Activated CD8-positive, alpha-beta memory T cell treated with anti-CD3 and anti-CD28 coated beads, Interleukin-2, amount 50 U/mL, for 24 hours (primary cell): ENCODE data around the gene KRTAP5-8.
"Not testable (repeated sequence)": the region's sequence is repeated elsewhere in the genome, so short reads cannot be mapped to it uniquely, and the experiment has no call there.

Experiments used
- DNase-seq: peaks from one replicate; pipeline ENCODE4 v3.0.0-alpha.2; 2020; ENCODE audit errors: extremely low read depth

Gene KRTAP5-8

DNA sequence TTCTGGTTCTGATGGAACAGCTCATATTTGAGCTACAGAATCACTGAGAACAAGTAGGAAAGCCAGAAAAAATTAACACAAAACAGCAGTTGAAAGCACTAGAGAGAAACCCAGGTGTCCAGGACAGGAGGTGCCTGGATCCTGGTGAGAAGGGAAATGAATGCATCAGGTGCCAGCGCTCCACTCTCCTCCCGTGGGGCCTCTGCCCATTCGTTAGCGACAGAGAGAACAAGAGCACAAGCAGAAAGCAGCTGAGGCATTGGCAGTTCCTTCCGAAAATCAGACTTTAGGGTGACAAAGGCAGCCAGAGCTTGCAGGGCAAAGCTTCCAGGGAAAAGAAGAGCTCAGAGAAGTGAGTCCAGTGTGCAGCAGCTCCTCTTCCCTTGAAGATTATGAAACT, 30.7 kb upstream of the KRTAP5-8 start:
- no peak for DNase-seq

DNA sequence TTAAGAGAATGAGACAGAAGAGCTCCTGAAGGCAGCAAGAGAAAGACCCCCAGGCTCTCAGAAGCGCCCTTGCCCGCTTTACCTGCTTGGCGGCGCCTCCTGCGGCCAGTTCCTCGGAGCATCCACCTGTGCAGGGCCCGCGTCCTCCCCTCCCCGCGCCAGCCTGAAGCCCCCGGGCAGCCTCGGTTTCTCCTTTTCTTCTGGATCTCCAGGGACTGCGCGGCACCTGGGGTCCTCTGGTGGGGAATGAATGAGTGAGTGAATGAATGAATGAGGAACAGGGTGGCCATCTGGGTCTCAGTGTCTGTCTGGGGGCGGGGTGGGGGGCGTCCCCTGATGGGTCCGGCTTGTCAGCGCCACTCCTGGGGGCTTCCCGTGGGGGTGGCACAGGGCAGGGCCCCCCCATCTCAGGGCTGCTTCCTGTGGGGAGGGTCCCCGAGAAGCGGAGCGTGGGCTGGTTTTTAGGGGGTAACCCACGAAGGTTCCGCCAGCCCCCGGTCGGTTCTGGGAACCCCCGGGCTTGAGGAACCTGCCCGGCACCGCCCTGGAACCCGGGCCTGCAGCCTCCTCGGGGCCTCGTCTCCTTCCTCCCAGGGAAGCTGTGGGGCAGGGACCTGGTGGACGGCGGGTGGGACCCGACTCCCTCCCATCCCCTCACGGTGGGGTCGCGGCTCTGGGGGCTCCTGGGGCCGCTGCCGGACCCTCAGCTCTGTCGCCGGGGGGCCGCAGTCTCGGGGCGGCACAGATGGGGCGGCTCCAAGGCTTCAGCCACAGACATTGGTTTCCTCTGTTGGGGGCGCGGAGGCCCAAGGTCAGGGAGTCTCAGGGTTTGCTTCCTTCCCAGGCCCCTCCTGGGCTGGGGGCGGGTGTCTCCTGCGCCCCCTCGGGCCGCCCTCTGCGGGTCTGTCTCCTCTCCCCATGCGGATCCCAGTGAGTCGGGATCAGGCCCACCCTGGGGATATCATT, 19.0 kb upstream of the KRTAP5-8 start:
- DNase-seq = no peak

GRCh38 chr11:71519546-71519945, 18.3 kb upstream of the KRTAP5-8 start:
- DNase-seq = no peak

DNA sequence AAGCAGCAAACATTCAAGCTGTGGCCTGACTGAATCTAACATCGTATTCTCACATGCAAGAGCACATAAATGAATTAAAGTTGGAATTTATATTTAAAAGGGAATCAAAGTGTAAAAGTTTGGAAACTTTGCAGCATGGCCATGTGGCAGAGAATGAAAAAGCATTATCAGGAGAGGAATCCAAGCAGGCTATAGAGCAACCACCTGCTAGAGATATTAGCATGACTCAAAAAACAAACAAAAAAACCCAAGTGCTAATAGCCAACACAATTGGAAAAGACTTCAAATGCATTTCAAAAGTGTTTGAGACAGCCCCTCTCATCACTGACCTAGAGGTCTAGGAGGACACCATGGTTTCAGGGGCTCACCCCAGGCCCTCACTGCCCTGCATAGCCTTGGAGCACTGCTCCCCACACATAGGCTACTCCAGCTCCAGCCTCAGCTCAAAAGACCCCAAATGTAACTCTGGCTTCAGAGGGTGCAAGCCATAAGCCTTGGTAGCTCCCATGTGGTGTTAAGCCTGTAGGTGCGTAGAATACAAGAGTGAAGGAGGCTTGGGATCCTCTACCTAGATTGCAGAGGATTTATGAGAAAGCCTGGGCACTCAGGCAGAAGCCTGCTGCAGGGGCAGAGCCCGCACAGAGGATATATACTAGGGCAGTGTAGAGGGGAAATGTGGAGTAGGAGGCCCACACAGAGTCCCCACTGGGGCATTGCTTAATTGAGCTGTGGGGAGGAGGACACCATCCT, 12.5 kb upstream of the KRTAP5-8 start:
- no peak for DNase-seq

- DNase-seq = no peak
Measured at GRCh38 chr11:71525938-71526495, 11.8 kb upstream of the KRTAP5-8 start.

DNA sequence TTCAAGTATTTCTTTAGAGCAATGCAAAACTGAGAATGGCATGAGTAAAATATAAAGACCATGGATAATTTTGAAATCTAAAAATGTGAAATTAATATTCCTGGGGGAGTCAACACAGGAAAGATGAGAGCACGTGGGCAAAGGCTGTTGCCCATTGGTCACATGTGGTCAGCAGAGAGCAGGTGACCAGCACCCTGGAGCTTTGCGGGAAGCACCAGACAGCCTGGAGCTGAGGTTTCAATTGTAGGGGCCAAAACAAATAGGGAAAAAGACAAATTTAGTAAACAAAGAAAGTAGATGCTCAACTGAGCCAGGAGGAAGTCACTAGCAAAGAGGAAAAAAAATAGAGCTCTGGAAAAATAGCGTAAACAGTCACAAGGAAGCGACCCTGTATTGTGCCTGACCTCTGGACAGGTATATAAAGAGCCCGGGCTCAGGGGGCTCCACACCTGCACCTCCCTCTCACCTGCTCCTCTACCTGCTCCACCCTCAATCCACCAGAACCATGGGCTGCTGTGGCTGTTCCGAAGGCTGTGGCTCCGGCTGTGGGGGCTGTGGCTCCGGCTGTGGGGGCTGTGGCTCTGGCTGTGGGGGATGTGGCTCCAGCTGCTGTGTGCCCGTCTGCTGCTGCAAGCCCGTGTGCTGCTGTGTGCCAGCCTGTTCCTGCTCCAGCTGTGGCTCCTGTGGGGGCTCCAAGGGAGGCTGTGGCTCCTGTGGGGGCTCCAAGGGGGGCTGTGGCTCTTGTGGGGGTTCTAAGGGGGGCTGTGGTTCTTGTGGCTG, 10.8 kb upstream of the KRTAP5-8 start, which contains the start of gene KRTAP5-7:
TSS of gene KRTAP5-7 (plus strand) at position 472 of the 780 bp plus-strand sequence. CDS start at position 506, 34 bp downstream.
- not testable (repeated sequence) for DNase-seq

- no peak for DNase-seq
Measured at GRCh38 chr11:71527576-71528210, 10.1 kb upstream of the KRTAP5-8 start.

- DNase-seq = no peak
Measured at GRCh38 chr11:71530602-71531001, 7.2 kb upstream of the KRTAP5-8 start.

- DNase-seq = no peak
Measured at GRCh38 chr11:71532036-71532610, 5.7 kb upstream of the KRTAP5-8 start.

DNA sequence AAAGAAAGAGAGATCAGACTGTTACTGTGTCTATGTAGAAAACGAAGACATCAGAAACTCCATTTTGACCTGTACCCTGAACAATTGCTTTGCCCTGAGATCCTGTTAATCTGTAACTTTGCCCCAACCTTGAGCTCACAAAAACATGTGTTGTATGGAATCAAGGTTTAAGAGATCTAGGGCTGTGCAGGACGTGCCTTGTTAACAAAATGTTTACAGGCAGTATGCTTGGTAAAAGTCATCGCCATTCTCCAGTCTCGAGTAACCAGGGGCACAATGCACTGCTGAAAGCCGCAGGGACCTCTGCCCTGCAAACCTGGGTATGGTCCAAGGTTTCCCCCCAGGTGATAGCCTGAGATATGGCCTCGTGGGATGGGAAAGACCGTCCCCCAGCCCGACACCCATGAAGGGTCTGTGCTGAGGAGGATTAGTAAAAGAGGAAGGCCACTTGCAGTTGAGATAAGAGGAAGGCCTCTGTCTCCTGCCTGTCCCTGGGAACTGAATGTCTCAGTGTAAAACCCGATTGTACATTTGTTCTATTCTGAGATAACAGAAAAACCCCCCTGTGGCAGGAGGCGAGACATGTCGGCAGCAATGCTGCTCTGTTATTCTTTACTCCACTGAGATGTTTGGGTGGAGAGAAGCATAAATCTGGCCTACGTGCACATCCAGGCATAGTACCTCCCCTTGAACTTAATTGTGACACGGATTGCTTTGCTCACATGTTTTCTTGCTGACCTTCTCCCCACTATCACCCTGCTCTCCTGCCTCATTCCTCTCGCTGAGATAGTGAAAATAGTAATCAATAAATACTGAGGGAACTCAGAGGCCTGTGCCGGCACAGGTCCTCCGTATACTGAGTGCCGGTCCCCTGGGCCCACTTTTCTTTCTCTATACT, 2.9 kb upstream of the KRTAP5-8 start:
- not testable (repeated sequence) for DNase-seq

DNA sequence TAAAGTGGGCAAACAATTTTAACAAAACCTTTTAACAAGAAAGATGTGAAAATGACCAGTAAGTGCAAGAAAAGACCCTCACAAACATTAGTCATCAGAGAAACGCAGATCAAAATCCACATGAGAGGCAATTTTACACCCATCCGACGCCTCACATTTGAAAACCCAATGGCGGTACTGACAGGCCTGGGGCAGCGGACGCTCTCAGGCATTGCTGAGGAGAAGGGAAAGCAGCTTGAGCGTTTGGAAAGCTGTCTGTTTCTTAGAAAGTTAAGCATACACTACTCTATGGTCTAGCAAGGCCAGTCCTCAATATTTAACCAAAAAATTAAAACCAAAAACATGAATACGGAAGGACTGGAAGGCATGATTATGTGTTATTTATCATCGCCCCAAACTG, 2.0 kb upstream of the KRTAP5-8 start:
- no peak for DNase-seq

DNA sequence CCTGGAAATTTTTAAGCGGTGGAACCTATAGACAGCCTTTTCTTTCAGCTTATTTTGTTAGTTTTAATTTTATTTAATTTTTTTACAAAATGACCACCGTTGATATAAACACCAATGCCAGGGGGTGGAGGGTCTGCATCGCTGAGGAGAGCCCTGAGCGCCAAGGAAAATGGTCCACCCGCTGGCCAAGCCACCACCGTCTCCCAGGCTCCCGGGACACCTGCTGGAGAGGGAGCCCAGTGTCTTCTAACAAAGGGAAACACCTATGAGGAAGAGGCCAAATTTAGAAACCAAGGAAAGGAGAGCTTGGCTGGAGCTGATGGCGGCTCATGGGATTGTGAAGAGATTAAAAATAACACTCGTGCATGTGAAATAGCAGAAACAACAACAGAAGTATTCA, 288 bp upstream of the KRTAP5-8 start:
- no peak for DNase-seq

- no peak for DNase-seq
Measured at GRCh38 chr11:71538666-71538990, 803 bp downstream of the KRTAP5-8 start.

- DNase-seq = no peak
Measured at GRCh38 chr11:71539017-71539416, 1.2 kb downstream of the KRTAP5-8 start.

- DNase-seq = not testable (repeated sequence)
Measured at GRCh38 chr11:71539971-71540370, 2.1 kb downstream of the KRTAP5-8 start.

DNA sequence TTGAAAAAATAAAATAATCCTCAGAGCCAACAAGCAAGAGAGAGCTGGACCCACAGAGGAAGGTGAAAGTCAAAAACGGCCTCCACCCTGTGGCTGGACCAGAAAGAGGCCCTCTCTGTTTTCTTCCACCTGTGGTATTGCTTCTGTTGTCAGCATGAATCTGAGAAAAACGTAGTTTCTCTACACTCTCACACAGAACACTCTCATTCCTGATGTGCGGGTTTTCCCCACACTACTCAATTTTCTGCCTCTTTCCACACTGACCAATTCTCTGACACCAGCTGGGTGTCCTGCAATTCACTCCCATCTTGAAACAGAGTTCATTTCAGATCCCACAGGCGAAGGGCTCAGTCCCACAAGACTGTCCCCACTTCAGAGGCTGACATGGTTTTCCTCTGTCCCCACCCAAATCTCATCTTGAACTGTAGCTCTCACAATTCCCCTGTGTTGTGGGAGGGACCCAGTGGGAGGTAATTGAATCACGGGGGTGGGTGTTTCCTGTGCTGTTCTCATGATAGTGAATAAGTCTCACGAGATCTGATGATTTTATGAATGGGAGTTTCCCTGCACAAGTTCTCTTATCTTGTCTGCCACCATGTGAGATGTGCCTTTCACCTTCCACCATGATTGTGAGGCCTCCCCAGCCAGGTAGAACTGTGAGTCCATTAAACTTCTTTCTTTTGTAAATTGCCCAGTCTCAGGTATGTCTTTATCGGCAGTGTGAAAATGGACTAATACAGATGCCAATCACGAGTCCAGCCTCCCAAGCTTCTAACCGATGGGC, 2.9 kb downstream of the KRTAP5-8 start:
- DNase-seq = not testable (repeated sequence)

- DNase-seq = no peak
Measured at GRCh38 chr11:71542382-71542781, 4.6 kb downstream of the KRTAP5-8 start.

- DNase-seq = no peak
Measured at GRCh38 chr11:71542879-71543777, 5.3 kb downstream of the KRTAP5-8 start.
